PFSK-1 (cell line): Measurements from ENCODE around the gene ZNF407.

Source experiments
- FOXP2 ChIP-seq: optimal IDR thresholded peaks from 2 replicates; pipeline ENCODE3; 2011; ENCODE audit warnings: borderline replicate concordance, control low read depth, inconsistent platforms; ENCODE audit not compliant: insufficient read depth; ENCODE audit errors: extremely low read length, extremely low read depth
- POLR2AphosphoS5 ChIP-seq: IDR thresholded peaks from 2 replicates; pipeline ENCODE4 v1.6.1; 2012; ENCODE audit warnings: low read depth, mild to moderate bottlenecking, control low read depth, low read length, moderate library complexity
- REST ChIP-seq, 2 experiments: IDR thresholded peaks; 2 replicates each; pipeline versions ENCODE4 v1.6.1 to v1.8.0; 2011 to 2012; ENCODE audit warnings: low read depth in 2 of 2, low read length in 2 of 2, control low read depth in 1 of 2, inconsistent platforms in 1 of 2, mild to moderate bottlenecking in 1 of 2, moderate library complexity in 1 of 2; ENCODE audit not compliant: insufficient read depth in 1 of 2
- SIN3A ChIP-seq: IDR thresholded peaks from 2 replicates; pipeline ENCODE4 v1.6.1; 2012; ENCODE audit warnings: mild to moderate bottlenecking, low read length, moderate library complexity, borderline replicate concordance; ENCODE audit not compliant: insufficient read depth
- TAF1 ChIP-seq: IDR thresholded peaks from 2 replicates; pipeline ENCODE4 v1.6.1; 2012; ENCODE audit warnings: low read length, control low read depth, borderline replicate concordance; ENCODE audit not compliant: insufficient read depth

ZNF407 gene

GRCh38 chr18:75024871-75025270 lies 427.2 kb downstream of the ZNF407 start:
- TF ChIP-seq REST (IDR thresholded peaks at IDR 0.05; ENCODE audit: insufficient read depth in 1 of 2, low read depth in 2 of 2, low read length in 2 of 2) (no peak), POLR2AphosphoS5 (no peak), TAF1 (no peak), SIN3A (no peak)

- no peak for TF ChIP-seq FOXP2
- no peak for TF ChIP-seq POLR2AphosphoS5
- TF ChIP-seq SIN3A = no peak
- no peak for TF ChIP-seq REST (IDR thresholded peaks at IDR 0.05; ENCODE audit: insufficient read depth in 1 of 2, low read depth in 2 of 2, low read length in 2 of 2)
- TF ChIP-seq TAF1 = no peak
These were observed 427.9 kb downstream of the ZNF407 start for GRCh38 chr18:75025573-75025972.

GRCh38 chr18:75029481-75029880 lies 431.8 kb downstream of the ZNF407 start:
- no peak for TF ChIP-seq REST (IDR thresholded peaks at IDR 0.05; ENCODE audit: insufficient read depth in 1 of 2, low read depth in 2 of 2, low read length in 2 of 2)
- no peak for TF ChIP-seq POLR2AphosphoS5
- TF ChIP-seq TAF1 = no peak
- TF ChIP-seq FOXP2 = no peak
- TF ChIP-seq SIN3A = no peak

GRCh38 chr18:75031717-75032317 lies 434.1 kb downstream of the ZNF407 start:
- TF ChIP-seq SIN3A = no peak

- TF ChIP-seq REST (IDR thresholded peaks at IDR 0.05; ENCODE audit: insufficient read depth in 1 of 2, low read depth in 2 of 2, low read length in 2 of 2) (no peak), SIN3A (no peak), TAF1 (no peak), FOXP2 (no peak), POLR2AphosphoS5 (no peak)
These were observed 435.8 kb downstream of the ZNF407 start for GRCh38 chr18:75033516-75033915.
